B cell (primary cell): ENCODE data around the gene NTM. TPM values are rescaled to one million over a fixed set of nuclear protein-coding genes. Genes with fewer than 3 reads are reported as not detected.

Experiments used
- ATAC-seq: fragments of 200-7000 bp; cut with Tn5 transposase; one replicate; pipeline ENCODE4 v1.10.0; 2021; ENCODE audit warnings: low read depth, mild to moderate bottlenecking, moderate number of reproducible peaks, moderate library complexity
- CTCF ChIA-PET: fragments of 350-600 bp; sonication (Branson Sonifier 250); formaldehyde crosslinking; loops from one replicate; lab custom pipeline; 2021; ENCODE audit warnings: antibody characterized with exemption, inconsistent platforms; lab: Charles Lee
- POLR2A ChIA-PET: fragments of 350-600 bp; sonication (Branson Sonifier 250); formaldehyde crosslinking; loops from one replicate; lab custom pipeline; 2021; ENCODE audit warnings: antibody characterized with exemption; lab: Charles Lee
- DNase-seq: peaks from one replicate; pipeline ENCODE4 v3.0.0; 2013
- H2AFZ ChIP-seq: 2 replicates; pipeline ENCODE4 v1.6.1; 2012; ENCODE audit warnings: mild to moderate bottlenecking, low read depth, low read length; ENCODE audit not compliant: insufficient read depth, poor library complexity, severe bottlenecking
- H3K27ac ChIP-seq, 2 donors: 1 replicate in 1 of 2; 2 replicates in 1 of 2; pipeline ENCODE4 v1.5.1; 2012 to 2013; ENCODE audit warnings: low read length in 2 of 2, mild to moderate bottlenecking in 2 of 2, moderate library complexity in 1 of 2
- H3K27me3 ChIP-seq, 4 experiments: fragments of 200-600 bp in 1 of 4; sonication (generic) in 1 of 4; replicated peaks in 1 of 4; 1 replicate in 2 of 4; 2 replicates in 2 of 4; pipeline versions ENCODE4 v1.6.1 to v1.7.0; 2013 to 2016; ENCODE audit warnings: low read length in 3 of 4, mild to moderate bottlenecking in 2 of 4, mixed read lengths in 1 of 4, moderate library complexity in 1 of 4; ENCODE audit not compliant: insufficient read depth in 4 of 4, control insufficient read depth in 3 of 4; ENCODE audit errors: control extremely low read depth in 1 of 4
- H3K36me3 ChIP-seq, 2 experiments: replicated peaks in 1 of 2; 1 replicate in 1 of 2; 2 replicates in 1 of 2; pipeline versions ENCODE4 v1.6.1 to v1.7.1; 2013; ENCODE audit warnings: low read length in 1 of 2; ENCODE audit not compliant: insufficient read depth in 2 of 2, control insufficient read depth in 1 of 2; ENCODE audit errors: control extremely low read depth in 1 of 2, extremely low read depth in 1 of 2
- H3K4me1 ChIP-seq, 2 donors: fragments of 200-600 bp in 1 of 2; sonication (generic) in 1 of 2; 1 replicate in 1 of 2; 2 replicates in 1 of 2; pipeline versions ENCODE4 v1.5.1 to v1.6.1; 2013 to 2017; ENCODE audit warnings: low read length in 2 of 2; ENCODE audit not compliant: control insufficient read depth in 2 of 2, insufficient read depth in 2 of 2
- H3K4me2 ChIP-seq: replicated peaks from 2 replicates; pipeline ENCODE3; 2012; ENCODE audit warnings: mild to moderate bottlenecking, low read depth, low read length; ENCODE audit not compliant: poor library complexity, severe bottlenecking
- H3K4me3 ChIP-seq, 5 experiments: fragments of 200-600 bp in 1 of 5; sonication (generic) in 1 of 5; 1 replicate in 3 of 5; 2 replicates in 2 of 5; pipeline versions ENCODE4 v1.5.1 to v1.7.0; 2011 to 2016; ENCODE audit warnings: low read length in 4 of 5, mild to moderate bottlenecking in 4 of 5, low read depth in 2 of 5, control low read depth in 1 of 5, moderate library complexity in 1 of 5; ENCODE audit not compliant: insufficient read depth in 1 of 5; ENCODE audit errors: control extremely low read depth in 1 of 5, extremely low read depth in 1 of 5
- H3K79me2 ChIP-seq: fragments of 200-600 bp; sonication (generic); one replicate; pipeline ENCODE4 v1.6.0; 2016; ENCODE audit warnings: low read length; ENCODE audit not compliant: control insufficient read depth, insufficient read depth
- H3K9ac ChIP-seq: fragments of 200-600 bp; sonication (generic); 2 replicates; pipeline ENCODE4 v1.6.1; 2017; ENCODE audit warnings: mild to moderate bottlenecking, low read length, moderate library complexity
- H3K9me3 ChIP-seq, 3 donors: one replicate each; pipeline versions ENCODE4 v1.6.1 to v1.7.1; 2013; ENCODE audit warnings: low read length in 2 of 3; ENCODE audit not compliant: control insufficient read depth in 2 of 3, insufficient read depth in 1 of 3; ENCODE audit errors: control extremely low read depth in 1 of 3
- H4K20me1 ChIP-seq: 2 replicates; pipeline ENCODE4 v1.6.0; 2012; ENCODE audit warnings: mild to moderate bottlenecking, low read length; ENCODE audit not compliant: insufficient read depth, control insufficient read depth, poor library complexity, severe bottlenecking
- H3K27ac Mint-ChIP-seq: one replicate; pipeline ENCODE4 v1.8.0; 2021; ENCODE audit warnings: mixed read lengths
- H3K27me3 Mint-ChIP-seq: one replicate; pipeline ENCODE4 v1.8.0; 2021; ENCODE audit warnings: mixed read lengths
- H3K4me1 Mint-ChIP-seq: one replicate; pipeline ENCODE4 v1.8.0; 2021; ENCODE audit warnings: mixed read lengths
- H3K4me3 Mint-ChIP-seq: one replicate; pipeline ENCODE4 v1.8.0; 2021; ENCODE audit warnings: mixed read lengths
- H3K9me3 Mint-ChIP-seq: one replicate; pipeline ENCODE4 v1.8.0; 2022; ENCODE audit warnings: mixed read lengths; ENCODE audit not compliant: insufficient read depth
- EZH2 ChIP-seq: IDR thresholded peaks from 2 replicates; pipeline ENCODE4 v1.6.1; 2012; ENCODE audit warnings: borderline replicate concordance, low read depth, mild to moderate bottlenecking, moderate library complexity, low read length; ENCODE audit not compliant: insufficient read depth, poor library complexity, severe bottlenecking
- WGBS: methylation state at CpG from one replicate; pipeline ENCODE4 v1.1.5; 2013; ENCODE audit warnings: missing lambda C conversion rate; ENCODE audit not compliant: insufficient coverage; 5-methylcytosine and 5-hydroxymethylcytosine counted together
- intact Hi-C: fragments of 100-400 bp; cut with micrococcal nuclease; formaldehyde crosslinking; loops from one replicate; pipeline ENCODE4 v1.10.0; 2022
- polyA plus RNA-seq: library from polyadenylated mRNA; depleted of rRNA; stranded (reverse); fragments of >200 nt; gene quantifications from 2 replicates; pipeline ENCODE4 v1.2.3, GENCODE V29; 2012
- total RNA-seq, 2 donors: library from RNA; stranded (reverse); fragments of 120-200 nt in 1 of 2; gene quantifications; 1 replicate in 1 of 2; 2 replicates in 1 of 2; pipeline versions ENCODE4 v1.2.3 to v1.2.4, GENCODE V29; 2013 to 2022
- TF ChIP-seq, protein P1 (sequence below): fragments of 200-600 bp; IDR thresholded peaks from one replicate; pipeline ENCODE4 v1.8.0; 2022; ENCODE audit warnings: antibody characterized with exemption, mild to moderate bottlenecking

NTM gene
- total and polyA plus RNA-seq, 2 donors (not counting 1 experiment from before 2014, with no cell fraction given), result not detected

DNA sequence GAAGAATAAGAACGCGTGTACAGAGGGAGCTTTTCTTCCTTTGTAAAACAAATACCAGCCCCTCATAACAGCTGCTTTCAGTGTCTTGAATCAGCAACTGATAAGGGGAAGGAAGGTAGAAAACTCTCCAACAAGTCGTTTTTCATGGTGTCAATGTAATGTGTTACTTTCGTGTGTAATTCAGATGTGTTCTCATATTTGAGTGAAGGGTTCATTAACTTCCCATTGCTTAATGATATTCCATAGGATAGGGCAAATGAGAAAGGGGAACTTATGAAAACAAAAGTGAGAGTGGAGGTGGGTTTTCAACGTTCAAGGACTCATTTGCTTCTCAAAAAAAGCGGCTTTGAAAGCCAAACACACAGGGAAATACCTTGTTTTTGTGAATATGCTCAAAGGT, 452.1 kb downstream of the NTM start:
- intact Hi-C loops, result no loop called here
- Histone ChIP-seq H4K20me1 (no peaks in the 10 kb centered on the region), H2AFZ (no peak overlapping the region), H3K79me2 (no peaks in the 10 kb centered on the region), H3K36me3 (no peaks in the 10 kb centered on the region), H3K4me1 (no peaks in the 10 kb centered on the region), H3K9ac (no peak overlapping the region), H3K4me3 (no peak overlapping the region), H3K27me3 (no peaks in the 10 kb centered on the region), H3K9me3 (peaks cover 0 to 3% (median 0%) of the 10 kb centered on the region in 3 donors), H3K27ac (no peak overlapping the region), H3K4me2 (no peak overlapping the region)
- WGBS, result 0% methylated on average over 1 of the region's 6 CpGs
- TF ChIP-seq, protein P1, sequence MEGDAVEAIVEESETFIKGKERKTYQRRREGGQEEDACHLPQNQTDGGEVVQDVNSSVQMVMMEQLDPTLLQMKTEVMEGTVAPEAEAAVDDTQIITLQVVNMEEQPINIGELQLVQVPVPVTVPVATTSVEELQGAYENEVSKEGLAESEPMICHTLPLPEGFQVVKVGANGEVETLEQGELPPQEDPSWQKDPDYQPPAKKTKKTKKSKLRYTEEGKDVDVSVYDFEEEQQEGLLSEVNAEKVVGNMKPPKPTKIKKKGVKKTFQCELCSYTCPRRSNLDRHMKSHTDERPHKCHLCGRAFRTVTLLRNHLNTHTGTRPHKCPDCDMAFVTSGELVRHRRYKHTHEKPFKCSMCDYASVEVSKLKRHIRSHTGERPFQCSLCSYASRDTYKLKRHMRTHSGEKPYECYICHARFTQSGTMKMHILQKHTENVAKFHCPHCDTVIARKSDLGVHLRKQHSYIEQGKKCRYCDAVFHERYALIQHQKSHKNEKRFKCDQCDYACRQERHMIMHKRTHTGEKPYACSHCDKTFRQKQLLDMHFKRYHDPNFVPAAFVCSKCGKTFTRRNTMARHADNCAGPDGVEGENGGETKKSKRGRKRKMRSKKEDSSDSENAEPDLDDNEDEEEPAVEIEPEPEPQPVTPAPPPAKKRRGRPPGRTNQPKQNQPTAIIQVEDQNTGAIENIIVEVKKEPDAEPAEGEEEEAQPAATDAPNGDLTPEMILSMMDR, result no peak
- no peak for TF ChIP-seq EZH2
- no peak for DNase-seq
- no peaks in the 10 kb centered on the region for H3K4me1 Mint-ChIP-seq
- no peak overlapping the region for H3K4me3 Mint-ChIP-seq
- no peaks in the 10 kb centered on the region for H3K27me3 Mint-ChIP-seq
- H3K27ac Mint-ChIP-seq, result no peak overlapping the region
- no peak for ATAC-seq
- ChIA-PET POLR2A (no interaction called here), CTCF (no interaction called here)
- H3K9me3 Mint-ChIP-seq, result no peaks in the 10 kb centered on the region

DNA sequence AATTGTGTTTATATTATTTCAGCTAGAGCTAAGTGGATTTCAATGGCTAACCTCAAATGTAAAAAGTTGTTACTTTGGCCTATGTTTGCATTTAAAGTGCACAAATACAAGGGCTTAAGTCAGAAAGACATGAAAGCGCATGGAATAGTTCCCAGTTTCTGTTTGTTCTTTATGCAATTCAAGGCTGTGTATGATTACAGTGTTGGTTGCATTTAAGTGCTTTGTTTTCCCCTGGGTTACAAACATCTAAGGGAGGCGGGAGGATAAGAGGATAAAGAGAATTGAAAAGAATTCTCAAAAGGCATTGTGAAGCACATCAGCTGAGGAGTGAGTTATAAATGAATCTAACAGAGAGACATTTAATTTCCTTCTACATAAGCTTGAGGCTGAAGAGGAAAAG, 453.4 kb downstream of the NTM start:
- Mint-ChIP-seq H3K27ac (no peak overlapping the region), H3K9me3 (no peaks in the 10 kb centered on the region), H3K4me3 (no peak overlapping the region), H3K4me1 (no peaks in the 10 kb centered on the region), H3K27me3 (no peaks in the 10 kb centered on the region)
- Histone ChIP-seq H3K4me3 (no peak overlapping the region), H3K4me2 (no peak overlapping the region), H4K20me1 (no peaks in the 10 kb centered on the region), H2AFZ (no peak overlapping the region), H3K36me3 (no peaks in the 10 kb centered on the region), H3K27me3 (no peaks in the 10 kb centered on the region), H3K27ac (no peak overlapping the region), H3K4me1 (no peaks in the 10 kb centered on the region), H3K79me2 (no peaks in the 10 kb centered on the region), H3K9ac (no peak overlapping the region), H3K9me3 (no peaks in the 10 kb centered on the region)
- no peak for TF ChIP-seq EZH2
- TF ChIP-seq, protein P1, result no peak
- WGBS, result 100% methylated on average over 1 of the region's 2 CpGs
- ChIA-PET POLR2A (no interaction called here), CTCF (no interaction called here)
- ATAC-seq (no peak), DNase-seq (no peak)
- intact Hi-C loops, result no loop called here
